ENCODE results near the gene TSPAN32.

Gene TSPAN32

DNA sequence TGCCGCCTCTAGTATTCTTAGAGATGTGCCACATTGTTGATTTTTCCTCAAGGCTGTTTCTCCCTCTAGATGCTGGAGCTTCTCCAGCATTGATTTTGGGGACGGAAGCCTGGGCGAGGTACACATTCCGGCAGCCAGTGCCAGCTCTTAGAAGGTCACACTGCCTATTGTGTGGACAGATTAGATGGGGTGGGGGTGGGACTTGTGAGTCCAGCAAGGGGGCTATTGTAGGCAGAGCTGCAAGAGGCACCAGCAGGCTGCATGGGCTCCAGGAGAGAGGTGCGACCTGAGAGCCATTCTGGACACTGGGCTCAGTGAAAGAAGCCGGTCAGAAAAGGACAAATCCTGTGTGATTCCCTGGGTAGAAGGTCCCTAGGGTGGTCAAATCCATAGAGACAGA, 12.5 kb upstream of the TSPAN32 start:
- no peak for DNase-seq (ENCODE audit: low read depth)

DNA sequence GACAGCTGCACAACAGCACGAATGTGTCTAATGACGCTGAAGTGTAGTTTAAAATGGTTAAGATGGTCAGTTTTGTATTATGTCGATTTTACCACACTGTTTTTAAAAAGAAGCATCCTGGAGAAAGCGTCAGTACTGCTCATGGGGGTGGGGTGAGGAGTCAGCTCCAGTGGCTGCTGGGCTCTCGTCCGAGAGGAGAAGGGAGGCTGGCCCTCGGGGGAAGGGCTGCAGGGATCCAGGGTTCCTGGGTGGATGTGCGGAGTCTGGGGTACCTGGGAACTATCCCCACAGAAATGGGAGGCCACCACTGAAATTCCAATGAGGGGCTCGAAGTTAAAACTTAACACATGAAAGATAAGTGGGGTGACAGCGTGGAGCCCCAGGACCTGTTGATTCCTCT, 12.0 kb upstream of the TSPAN32 start:
- no peak for DNase-seq (ENCODE audit: low read depth)

DNA sequence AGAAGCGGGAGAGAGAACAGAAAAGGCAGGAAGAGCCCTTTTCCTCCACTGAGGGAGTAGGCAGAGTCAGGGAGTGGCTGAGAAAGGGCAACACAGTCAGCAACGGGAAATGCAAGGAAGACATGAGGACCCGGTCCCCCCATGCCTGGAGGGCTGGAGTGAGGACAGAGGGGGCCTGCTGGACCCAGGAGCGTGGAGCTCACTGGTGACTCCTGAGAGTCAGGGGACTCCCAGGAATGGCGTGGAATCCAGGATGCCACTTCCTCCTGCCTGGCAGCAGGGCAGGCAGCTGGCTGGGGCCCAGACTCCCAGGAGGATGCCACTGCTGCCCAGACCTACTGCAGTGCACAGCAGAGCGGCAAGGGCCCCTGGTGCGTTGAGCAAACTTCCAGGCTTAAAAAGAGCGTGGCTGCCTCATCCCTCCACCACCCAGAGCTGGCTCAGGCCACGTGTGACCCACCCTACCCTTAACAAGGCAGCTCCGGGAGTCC, 11.4 kb upstream of the TSPAN32 start:
- no peak for DNase-seq (ENCODE audit: low read depth)

GRCh38 chr11:2293531-2293971, 8.3 kb upstream of the TSPAN32 start:
- DNase-seq (ENCODE audit: low read depth) = no peak

DNA sequence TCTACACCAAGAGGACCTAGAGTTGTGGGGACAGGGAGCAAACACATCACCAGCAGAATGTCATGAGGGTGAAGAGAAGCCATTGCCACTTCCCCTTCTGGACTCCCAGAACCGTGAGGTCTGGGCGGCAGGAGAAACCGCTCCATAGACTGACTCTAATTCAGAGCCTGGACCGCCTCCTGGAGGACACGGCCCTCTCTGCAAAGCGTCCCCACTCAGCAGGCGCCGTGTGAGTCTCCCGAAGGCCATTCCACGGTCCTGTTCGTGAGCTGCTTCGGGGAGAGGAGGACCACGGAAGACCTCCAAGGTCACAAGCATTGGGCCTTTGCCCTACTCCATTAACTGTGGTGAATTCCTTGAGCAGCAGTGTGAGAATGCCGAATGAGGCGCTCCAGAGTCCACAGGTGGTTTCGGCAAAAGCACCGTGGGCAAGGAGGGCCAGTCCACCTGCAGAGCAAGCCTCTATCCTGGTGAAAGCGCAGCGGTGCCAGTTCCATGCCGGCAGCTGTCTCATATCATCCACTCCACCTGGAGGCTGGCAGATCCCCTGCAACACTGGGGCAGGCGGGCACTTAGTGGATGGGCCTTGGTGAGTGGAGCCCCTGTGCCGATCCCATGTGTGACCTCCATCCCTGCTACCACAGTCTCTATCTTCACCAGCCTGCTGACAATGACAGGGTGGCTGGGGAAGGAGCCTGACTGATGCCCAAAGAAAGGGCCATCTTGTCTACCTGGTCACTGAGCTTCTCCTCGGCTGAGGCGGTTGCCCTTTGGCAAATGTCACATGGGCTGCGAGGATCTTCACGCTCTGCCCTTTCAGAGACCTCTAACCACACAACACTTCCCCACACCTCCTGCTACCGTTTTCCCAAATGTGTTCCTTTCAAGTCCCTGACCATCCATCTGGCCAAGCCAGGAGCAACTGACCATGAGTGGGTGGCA, 7.6 kb upstream of the TSPAN32 start:
- no peak for DNase-seq (ENCODE audit: low read depth)

- DNase-seq (ENCODE audit: low read depth) = no peak
Observed at GRCh38 chr11:2294926-2295290, 6.9 kb upstream of the TSPAN32 start.

DNA sequence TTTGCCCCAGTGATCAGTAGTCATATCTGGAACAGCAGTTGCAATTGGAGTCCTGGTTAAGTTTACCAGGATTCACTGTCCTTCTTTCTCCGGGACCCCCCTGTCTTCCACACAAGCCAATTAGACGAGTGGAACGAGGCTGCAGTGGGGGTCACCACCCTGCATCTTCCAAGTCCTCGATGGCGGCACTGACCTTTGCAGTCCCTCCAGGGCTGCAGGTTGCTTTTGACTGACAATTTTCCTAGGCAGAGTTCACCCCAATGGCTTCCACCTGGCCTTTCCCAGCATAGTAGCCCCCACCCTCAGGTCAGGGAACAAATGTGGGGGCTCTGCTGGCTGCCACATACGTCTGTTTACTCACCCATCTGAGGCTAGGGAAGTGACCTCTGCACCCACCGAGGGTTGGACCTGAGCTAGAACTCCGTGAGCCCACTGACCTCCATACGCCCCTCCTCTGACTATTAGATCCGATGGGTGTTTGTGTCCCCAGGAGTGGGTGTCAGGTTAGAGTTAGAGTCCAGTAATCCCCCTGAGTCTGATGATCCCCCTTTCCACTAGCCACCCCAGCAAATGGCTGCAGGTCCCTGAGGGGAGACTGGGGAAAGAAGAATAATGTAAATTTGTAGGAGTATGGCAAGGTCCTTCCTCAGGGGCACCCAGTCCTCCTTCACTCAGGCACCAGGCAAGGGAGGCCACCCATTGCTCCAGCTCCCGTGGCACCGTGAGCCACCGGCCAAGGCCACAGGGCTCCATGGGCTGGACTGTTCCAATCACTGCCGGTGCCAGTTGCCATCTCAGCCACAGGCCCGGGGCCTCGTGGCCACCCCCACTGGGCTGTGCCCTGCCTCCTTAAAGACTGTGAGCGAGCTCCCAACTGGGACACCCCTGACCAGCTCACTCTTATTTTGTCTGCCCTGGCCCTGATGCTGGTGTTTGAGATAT, 5.6 kb upstream of the TSPAN32 start:
- no peak for DNase-seq (ENCODE audit: low read depth)

DNA sequence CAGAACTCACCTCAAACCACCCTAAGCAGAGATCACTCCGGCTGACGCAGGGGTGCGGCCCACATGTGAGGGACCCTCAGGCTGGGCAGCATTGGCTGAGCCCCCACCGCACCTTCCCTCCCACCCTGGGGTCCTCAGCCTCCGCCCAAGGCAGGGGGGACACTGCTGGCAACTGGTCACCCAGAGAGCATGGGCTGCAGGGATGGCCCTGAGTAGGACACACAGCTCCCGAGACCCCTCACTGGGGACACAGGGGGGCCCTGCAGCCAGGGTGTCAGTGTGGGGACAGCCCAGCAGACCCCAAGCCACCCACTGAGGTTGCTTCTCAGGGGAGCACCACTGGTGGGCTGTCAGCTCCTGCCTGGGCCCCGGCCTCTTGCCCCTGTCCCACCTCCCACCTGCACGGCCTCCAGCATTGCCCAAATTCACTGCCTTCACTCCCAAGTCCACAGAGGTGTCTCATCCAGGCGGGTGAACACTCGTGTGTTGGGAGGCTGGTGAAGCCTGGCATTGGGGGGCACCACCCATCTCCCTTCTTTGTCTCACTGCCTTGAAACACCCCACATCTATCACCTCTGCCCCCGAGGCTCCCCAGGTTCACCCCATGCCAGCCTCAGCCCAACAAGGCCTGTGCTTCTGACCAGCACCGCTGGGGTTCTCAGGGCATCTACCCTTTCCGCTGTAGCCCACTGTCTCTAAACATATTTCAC, 4.7 kb upstream of the TSPAN32 start:
- no peak for DNase-seq (ENCODE audit: low read depth)

GRCh38 chr11:2297623-2298030, 4.2 kb upstream of the TSPAN32 start:
- DNase-seq (ENCODE audit: low read depth) = no peak

GRCh38 chr11:2298131-2298794, 3.5 kb upstream of the TSPAN32 start:
- DNase-seq (ENCODE audit: low read depth) = no peak

- DNase-seq (ENCODE audit: low read depth) = no peak
Observed at GRCh38 chr11:2298795-2299761, 2.7 kb upstream of the TSPAN32 start.

DNA sequence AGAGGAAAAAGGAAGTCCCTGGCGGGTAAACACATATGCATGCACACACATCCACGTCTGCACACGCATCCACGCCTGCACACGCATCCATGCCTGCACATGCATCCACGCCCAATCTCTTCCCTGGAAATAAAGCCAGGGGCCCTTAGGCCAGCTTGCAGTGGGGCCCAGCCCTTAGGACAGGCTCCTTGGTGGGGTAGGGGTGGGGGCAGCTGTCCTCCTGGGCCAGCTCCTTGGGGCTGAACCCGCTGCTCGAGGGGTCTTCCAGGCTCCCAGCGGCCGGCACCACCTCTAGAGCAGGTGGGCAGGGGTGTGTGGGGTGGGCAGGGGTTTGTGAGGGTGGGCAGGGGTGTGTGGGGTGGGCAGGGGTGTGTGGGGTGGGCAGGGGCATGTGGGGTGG, 2.0 kb upstream of the TSPAN32 start:
- no peak for DNase-seq (ENCODE audit: low read depth)

DNA sequence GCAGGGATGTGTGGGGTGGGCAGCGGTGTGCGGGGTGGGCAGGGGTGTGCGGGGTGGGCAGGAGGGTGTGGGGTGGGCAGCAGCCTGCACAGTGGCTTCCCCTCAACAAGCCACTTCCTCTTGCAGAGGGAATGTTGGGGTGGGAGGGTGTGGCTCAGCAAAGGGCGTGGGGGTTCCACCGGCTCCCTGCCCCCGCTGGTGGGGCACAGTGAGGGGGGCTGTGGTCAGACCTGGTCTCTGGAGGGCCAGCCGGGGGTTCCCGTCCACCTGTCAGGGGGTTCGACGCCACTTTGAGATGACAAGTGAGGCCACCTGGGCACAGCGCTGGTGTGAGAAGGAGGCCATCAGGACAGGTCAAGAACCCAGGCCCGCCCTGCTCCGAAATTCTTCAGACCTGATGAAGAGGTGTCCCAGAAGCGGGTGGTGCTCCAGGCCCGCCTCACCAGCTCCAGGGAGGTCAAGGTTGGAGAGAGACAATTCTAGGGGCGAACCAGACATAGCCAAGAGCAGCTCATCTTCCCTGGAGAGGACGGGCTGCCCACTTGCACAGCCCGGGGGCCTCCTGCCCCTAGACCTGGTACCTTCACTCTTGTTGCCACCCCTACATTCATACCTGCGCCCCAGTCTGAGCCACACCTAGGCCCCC, 1.4 kb upstream of the TSPAN32 start:
- no peak for DNase-seq (ENCODE audit: low read depth)

GRCh38 chr11:2300936-2301630, 730 bp upstream of the TSPAN32 start:
- no peak for DNase-seq (ENCODE audit: low read depth)

DNA sequence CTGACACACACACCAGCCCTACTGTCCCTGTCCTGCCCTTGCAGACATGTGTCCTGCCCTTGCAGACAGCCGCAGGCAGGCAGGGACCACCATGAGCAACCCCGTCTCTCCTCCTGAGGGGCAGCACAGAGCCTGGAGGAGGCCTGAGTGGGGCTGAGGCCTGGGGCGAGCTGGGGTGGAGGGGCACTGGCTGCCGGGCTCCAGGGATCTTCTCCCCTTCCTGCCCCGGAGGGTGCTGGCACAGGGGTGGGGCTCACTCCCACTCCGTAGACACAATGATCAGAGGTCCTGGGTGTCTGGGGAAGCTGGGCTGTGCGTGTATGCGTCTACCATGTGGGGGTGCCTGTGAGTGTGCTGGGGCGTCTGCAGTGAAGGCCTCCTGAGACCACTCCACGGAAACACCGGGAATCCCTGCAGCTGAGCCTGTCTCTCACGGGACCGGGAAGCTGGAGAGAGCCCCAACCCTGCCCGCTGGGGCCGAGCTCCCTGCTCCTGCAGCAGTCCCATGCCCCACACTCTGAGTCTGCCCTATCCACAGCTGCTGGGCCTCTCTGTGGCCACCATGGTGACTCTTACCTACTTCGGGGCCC, 588 bp downstream of the TSPAN32 start:
- no peak for DNase-seq (ENCODE audit: low read depth)

DNA sequence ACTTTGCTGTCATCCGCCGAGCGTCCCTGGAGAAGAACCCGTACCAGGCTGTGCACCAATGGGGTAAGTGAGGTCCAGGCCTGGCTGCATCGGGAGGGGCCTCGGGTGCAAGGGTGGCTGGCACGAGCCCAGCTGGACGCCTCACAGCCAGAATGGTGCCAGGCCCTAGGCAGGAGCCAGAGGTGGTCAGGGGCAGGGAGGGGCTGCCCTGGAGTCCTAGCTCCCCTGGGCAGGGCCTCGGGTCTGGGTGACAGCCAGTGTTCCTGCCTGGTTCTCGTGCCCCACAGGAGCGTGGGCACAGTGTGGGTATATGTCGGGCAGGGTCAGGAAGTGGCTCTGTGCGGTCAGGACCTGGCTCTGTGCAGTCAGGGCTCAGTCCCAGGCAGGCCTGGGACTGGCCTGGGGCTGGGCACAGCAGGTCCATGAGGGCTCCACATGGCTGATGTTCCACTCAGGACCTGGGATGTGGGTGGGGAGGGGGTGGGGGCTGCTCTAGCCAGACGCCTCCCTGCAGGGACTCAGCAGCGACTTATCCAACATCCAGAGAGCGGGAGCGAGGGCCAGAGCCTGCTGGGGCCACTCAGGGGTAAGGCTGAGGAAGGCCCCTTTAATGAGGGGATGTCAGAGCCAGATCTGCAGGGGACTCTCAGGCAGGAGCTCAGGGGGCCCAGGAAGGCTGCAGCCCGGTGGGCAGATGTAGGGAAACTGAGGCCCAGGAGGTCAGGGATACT, 1.2 kb downstream of the TSPAN32 start:
- no peak for DNase-seq (ENCODE audit: low read depth)

GRCh38 chr11:2303627-2304505, 2.1 kb downstream of the TSPAN32 start:
- no peak for DNase-seq (ENCODE audit: low read depth)
